T-helper 2 cell treated with Interferon-gamma antibody and Interleukin-4, amounts not matched to agents 5 μg/mL and 100 μg/mL, for 36 hours (primary cell): Measurements from ENCODE around the gene FAM219A.

Experiments used
- DNase-seq: peaks from one replicate; pipeline ENCODE4 v3.0.0; 2021; ENCODE audit warnings: low spot score
- H3K27ac Mint-ChIP-seq: one replicate; pipeline ENCODE4 v1.8.0; 2021; ENCODE audit warnings: mild to moderate bottlenecking, mixed read lengths
- H3K27me3 Mint-ChIP-seq: one replicate; pipeline ENCODE4 v1.8.0; 2021; ENCODE audit warnings: low read depth, mixed read lengths
- H3K36me3 Mint-ChIP-seq: one replicate; pipeline ENCODE4 v1.8.0; 2021; ENCODE audit warnings: low read depth, mixed read lengths
- H3K4me1 Mint-ChIP-seq: one replicate; pipeline ENCODE4 v1.8.0; 2021; ENCODE audit warnings: low read depth, mixed read lengths
- H3K4me3 Mint-ChIP-seq: one replicate; pipeline ENCODE4 v1.8.0; 2022; ENCODE audit warnings: mild to moderate bottlenecking, moderate library complexity, mixed read lengths
- H3K9me3 Mint-ChIP-seq: one replicate; pipeline ENCODE4 v1.8.0; 2021; ENCODE audit warnings: mixed read lengths

The FAM219A gene

GRCh38 chr9:34379334-34380033 lies 78.9 kb downstream of the FAM219A start:
- Mint-ChIP-seq H3K4me1 (peaks cover 32% of the 10 kb centered on the region), H3K9me3 (no peaks in the 10 kb centered on the region), H3K4me3 (peak overlapping the region; percentile 86), H3K36me3 (no peaks in the 10 kb centered on the region), H3K27ac (peak overlapping the region; percentile 77), H3K27me3 (peaks cover 3% of the 10 kb centered on the region)
- DNase-seq: peak; percentile 88

GRCh38 chr9:34378376-34379060 lies 79.9 kb downstream of the FAM219A start:
- H3K9me3 Mint-ChIP-seq: no peaks in the 10 kb centered on the region
- peaks cover 29% of the 10 kb centered on the region for H3K4me1 Mint-ChIP-seq

GRCh38 chr9:34377404-34377746 lies 81.0 kb downstream of the FAM219A start:
- H3K27ac Mint-ChIP-seq: no peak overlapping the region
- no peaks in the 10 kb centered on the region for H3K27me3 Mint-ChIP-seq
- DNase-seq: no peak
- no peaks in the 10 kb centered on the region for H3K9me3 Mint-ChIP-seq
- H3K4me1 Mint-ChIP-seq: peaks cover 29% of the 10 kb centered on the region
- no peaks in the 10 kb centered on the region for H3K36me3 Mint-ChIP-seq
- H3K4me3 Mint-ChIP-seq: peak overlapping the region; percentile 90

More at GRCh38 chr9:34378376-34379060, 79.9 kb downstream of the FAM219A start:
- no peak for DNase-seq
- no peak overlapping the region for H3K27ac Mint-ChIP-seq
- peak overlapping the region; percentile 42 for H3K4me3 Mint-ChIP-seq
- H3K27me3 Mint-ChIP-seq: no peaks in the 10 kb centered on the region
- H3K36me3 Mint-ChIP-seq: no peaks in the 10 kb centered on the region

DNA sequence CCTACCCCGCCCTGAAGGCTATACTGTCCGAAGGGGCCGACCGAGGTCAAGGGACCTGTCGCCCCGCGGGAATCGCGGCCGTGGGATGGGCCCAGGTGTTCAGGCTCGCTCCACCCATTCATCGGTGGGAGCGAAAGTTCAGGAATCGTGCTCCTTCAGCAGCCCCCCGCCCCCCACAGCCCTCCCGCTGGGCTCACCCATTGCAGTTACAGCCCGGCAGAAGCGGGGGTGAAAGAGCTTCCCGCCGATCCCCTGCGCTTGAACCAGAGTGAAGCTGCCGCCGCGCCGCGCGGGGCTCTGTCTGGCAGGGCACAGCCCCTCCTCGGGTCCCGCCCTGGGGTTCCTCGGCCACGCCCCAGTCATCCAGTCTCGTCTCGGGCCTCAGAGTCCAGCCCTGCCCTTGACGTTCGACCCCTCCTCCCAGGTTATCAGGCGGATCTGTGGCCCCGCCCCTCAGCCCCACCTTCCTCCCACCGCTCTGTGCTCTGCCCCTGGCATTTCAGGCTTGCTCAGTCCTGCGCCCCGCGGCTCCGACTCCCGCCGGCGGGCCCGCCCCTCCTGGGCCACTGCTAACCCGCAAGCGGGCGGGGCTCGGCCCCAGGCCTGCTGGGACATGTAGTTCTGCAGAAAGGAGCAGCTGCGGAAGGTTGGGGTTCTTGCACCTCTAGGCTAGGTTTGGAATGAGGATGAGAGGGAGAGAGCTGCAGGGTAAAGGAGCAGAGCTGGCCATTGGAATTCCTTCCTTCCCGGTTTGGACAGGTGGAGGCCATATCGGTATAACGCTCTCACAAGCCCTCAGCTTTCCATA lies 81.6 kb downstream of the FAM219A start, which contains the start of gene MYORG:
Gene MYORG, minus strand, starts transcription at position 303 of the 808 bp plus-strand sequence. CDS start 3,955 bp downstream, outside the sequence.
- H3K27ac Mint-ChIP-seq: peak within 1 kb of the TSS; percentile 72
- H3K4me1 Mint-ChIP-seq: peaks cover 29% of the 10 kb centered on the region
- H3K27me3 Mint-ChIP-seq: no peaks in the 10 kb centered on the region
- H3K9me3 Mint-ChIP-seq: no peaks in the 10 kb centered on the region
- peak within 1 kb of the TSS; percentile 90 for H3K4me3 Mint-ChIP-seq
- H3K36me3 Mint-ChIP-seq: no peaks in the 10 kb centered on the region
- peak; percentile 98 for DNase-seq

- Mint-ChIP-seq H3K4me1 (peaks cover 27% of the 10 kb centered on the region), H3K4me3 (peak overlapping the region; percentile 90), H3K9me3 (no peaks in the 10 kb centered on the region), H3K27me3 (no peaks in the 10 kb centered on the region), H3K36me3 (peaks cover 2% of the 10 kb centered on the region), H3K27ac (peak overlapping the region; percentile 72)
- peak; percentile 30 for DNase-seq
Measured at GRCh38 chr9:34375901-34376595, 82.3 kb downstream of the FAM219A start.

GRCh38 chr9:34374905-34375552 lies 83.3 kb downstream of the FAM219A start:
- no peak overlapping the region for H3K27ac Mint-ChIP-seq
- H3K27me3 Mint-ChIP-seq: no peaks in the 10 kb centered on the region
- no peaks in the 10 kb centered on the region for H3K9me3 Mint-ChIP-seq

GRCh38 chr9:34374339-34374738 lies 84.0 kb downstream of the FAM219A start:
- Mint-ChIP-seq H3K4me3 (no peak overlapping the region), H3K9me3 (no peaks in the 10 kb centered on the region), H3K27me3 (no peaks in the 10 kb centered on the region), H3K4me1 (peaks cover 15% of the 10 kb centered on the region), H3K27ac (no peak overlapping the region), H3K36me3 (peaks cover 2% of the 10 kb centered on the region)
- DNase-seq: no peak

More at GRCh38 chr9:34374905-34375552, 83.3 kb downstream of the FAM219A start:
- Mint-ChIP-seq H3K4me1 (peaks cover 21% of the 10 kb centered on the region), H3K4me3 (peak overlapping the region; percentile 90), H3K36me3 (peaks cover 2% of the 10 kb centered on the region)
- DNase-seq: no peak

DNA sequence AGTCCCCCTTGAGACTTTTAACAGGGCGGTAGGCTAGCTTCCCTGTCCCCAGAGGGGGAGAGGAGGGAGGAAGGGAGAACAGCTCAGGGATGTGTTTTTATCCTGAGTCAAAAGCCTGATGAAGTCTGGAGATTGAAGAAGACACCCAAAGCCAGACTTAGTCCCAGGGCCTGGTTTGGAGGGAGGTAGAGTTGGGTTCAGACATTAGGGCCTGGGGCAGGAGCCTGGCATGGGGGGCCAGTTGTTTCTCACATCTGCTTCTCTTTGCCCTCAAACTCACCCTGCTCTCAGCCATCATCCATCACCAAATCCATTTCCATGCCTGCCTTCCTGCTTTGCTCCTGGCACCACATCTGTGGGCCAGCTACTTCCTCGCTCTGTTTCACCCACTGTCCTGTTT lies 84.6 kb downstream of the FAM219A start:
- no peak overlapping the region for H3K27ac Mint-ChIP-seq
- peaks cover 1% of the 10 kb centered on the region for H3K9me3 Mint-ChIP-seq
- peaks cover 13% of the 10 kb centered on the region for H3K4me1 Mint-ChIP-seq
- H3K36me3 Mint-ChIP-seq: peaks cover 2% of the 10 kb centered on the region
- no peak overlapping the region for H3K4me3 Mint-ChIP-seq
- no peak for DNase-seq
- H3K27me3 Mint-ChIP-seq: no peaks in the 10 kb centered on the region

- H3K9me3 Mint-ChIP-seq: peaks cover 6% of the 10 kb centered on the region
- no peak overlapping the region for H3K27ac Mint-ChIP-seq
- no peak for DNase-seq
- peaks cover 7% of the 10 kb centered on the region for H3K36me3 Mint-ChIP-seq
- no peaks in the 10 kb centered on the region for H3K27me3 Mint-ChIP-seq
- H3K4me1 Mint-ChIP-seq: peaks cover 8% of the 10 kb centered on the region
- H3K4me3 Mint-ChIP-seq: no peak overlapping the region
Measured at GRCh38 chr9:34372467-34373011, 85.8 kb downstream of the FAM219A start.

GRCh38 chr9:34371886-34372466 lies 86.4 kb downstream of the FAM219A start:
- DNase-seq: no peak
- peaks cover 7% of the 10 kb centered on the region for H3K36me3 Mint-ChIP-seq
- H3K4me3 Mint-ChIP-seq: no peak overlapping the region
- peaks cover 7% of the 10 kb centered on the region for H3K4me1 Mint-ChIP-seq
- H3K27me3 Mint-ChIP-seq: no peaks in the 10 kb centered on the region
- H3K9me3 Mint-ChIP-seq: peaks cover 6% of the 10 kb centered on the region
- H3K27ac Mint-ChIP-seq: no peak overlapping the region

GRCh38 chr9:34370970-34371880 lies 87.1 kb downstream of the FAM219A start:
- H3K27me3 Mint-ChIP-seq: no peaks in the 10 kb centered on the region
- peaks cover 6% of the 10 kb centered on the region for H3K9me3 Mint-ChIP-seq
- no peak overlapping the region for H3K27ac Mint-ChIP-seq
- H3K4me3 Mint-ChIP-seq: no peak overlapping the region
- H3K4me1 Mint-ChIP-seq: peaks cover 6% of the 10 kb centered on the region
- H3K36me3 Mint-ChIP-seq: peaks cover 7% of the 10 kb centered on the region
- DNase-seq: no peak
